Lung (tissue), 12 donors: ENCODE results near the gene CACNG3. TPM values are rescaled to one million over a fixed set of nuclear protein-coding genes. Genes with fewer than 3 reads are reported as not detected.
"Not testable (repeated sequence)": the region's sequence is repeated elsewhere in the genome, so short reads cannot be mapped to it uniquely, and the experiment has no call there.

Experiments used
- ATAC-seq: fragments of 200-7000 bp; cut with Tn5 transposase; one replicate; pipeline ENCODE4 v1.9.1; 2020; ENCODE audit warnings: moderate number of reproducible peaks; ENCODE audit not compliant: insufficient read depth, low FRiP score
- DNase-seq, 3 donors: peaks; one replicate each; pipeline ENCODE4 v3.0.0-alpha.2; 2013 to 2017
- H3K27ac ChIP-seq, 2 donors: one replicate each; pipeline ENCODE4 v1.5.1; 2013; ENCODE audit warnings: mild to moderate bottlenecking in 2 of 2, moderate library complexity in 2 of 2, control low read depth in 1 of 2, inconsistent platforms in 1 of 2, low read depth in 1 of 2, low read length in 1 of 2
- H3K27me3 ChIP-seq, 3 donors: one replicate each; pipeline ENCODE4 v1.5.1; 2013; ENCODE audit warnings: low read length in 2 of 3; ENCODE audit not compliant: control insufficient read depth in 3 of 3, insufficient read depth in 3 of 3
- H3K36me3 ChIP-seq, 4 donors: one replicate each; pipeline ENCODE4 v1.5.1; 2013; ENCODE audit warnings: low read length in 4 of 4, mild to moderate bottlenecking in 1 of 4, moderate library complexity in 1 of 4; ENCODE audit not compliant: control insufficient read depth in 4 of 4, insufficient read depth in 4 of 4
- H3K4me1 ChIP-seq, 5 donors: one replicate each; pipeline ENCODE4 v1.5.1; 2013; ENCODE audit warnings: low read length in 5 of 5, mild to moderate bottlenecking in 2 of 5, moderate library complexity in 1 of 5; ENCODE audit not compliant: control insufficient read depth in 5 of 5, insufficient read depth in 5 of 5
- H3K4me3 ChIP-seq: one replicate; pipeline ENCODE4 v1.5.1; 2013; ENCODE audit warnings: mild to moderate bottlenecking, control low read depth, moderate library complexity
- H3K9ac ChIP-seq, 2 donors: one replicate each; pipeline ENCODE4 v1.5.1; 2013; ENCODE audit warnings: low read length in 2 of 2, control low read depth in 1 of 2; ENCODE audit not compliant: insufficient read depth in 1 of 2
- H3K9me3 ChIP-seq, 4 donors: one replicate each; pipeline ENCODE4 v1.5.1; 2013; ENCODE audit warnings: low read length in 3 of 4, mild to moderate bottlenecking in 1 of 4, moderate library complexity in 1 of 4; ENCODE audit not compliant: control insufficient read depth in 4 of 4, insufficient read depth in 3 of 4
- CTCF ChIP-seq: IDR thresholded peaks from 2 replicates; pipeline ENCODE4 v1.5.1; 2012; ENCODE audit warnings: mild to moderate bottlenecking; ENCODE audit errors: control extremely low read depth, extremely low read depth
- WGBS, 2 donors: extraction: QIAGEN DNeasy Blood & Tissue Kit; methylation state at CpG; one replicate each; pipeline ENCODE4 v1.1.7; 2013; 5-methylcytosine and 5-hydroxymethylcytosine counted together
- polyA plus RNA-seq, 2 donors: library from polyadenylated mRNA; stranded (reverse); fragments of 200-250 nt; gene quantifications; one replicate each; pipeline ENCODE4 v1.2.1, GENCODE V29; 2013
- total RNA-seq, 2 donors: library from RNA; depleted of rRNA in 1 of 2; stranded (reverse); fragments of >200 nt in 1 of 2; gene quantifications; one replicate each; pipeline ENCODE4 v1.2.1, GENCODE V29; 2014 to 2021
- donor health status: control.
- donor health status: control.
- donor health status: Bipolar disorder and iron deficiency.
- donor health status: healthy.
- donor health status: DM: yes; HTN: yes; CAD: no.

Gene CACNG3
- total and polyA plus RNA-seq, 4 donors, result not detected

- no peaks in the 10 kb centered on the region for H3K36me3 ChIP-seq
- H3K9me3 ChIP-seq, result peaks cover 0 to 3% (median 0%) of the 10 kb centered on the region in 4 donors
- H3K4me1 ChIP-seq, result no peaks in the 10 kb centered on the region
- DNase-seq (no peak), ATAC-seq (no peak)
- H3K27me3 ChIP-seq, result peaks cover 0 to 3% (median 0%) of the 10 kb centered on the region in 3 donors
- 71 to 75% methylated on average over 5 of the region's 5 CpGs for WGBS, 2 donors
- no peak overlapping the region for H3K27ac ChIP-seq
- TF ChIP-seq CTCF, result no peak
- H3K4me3 ChIP-seq, result no peak overlapping the region
- H3K9ac ChIP-seq, result no peak overlapping the region
Observed at GRCh38 chr16:24298548-24299167, 42.5 kb downstream of the CACNG3 start.

GRCh38 chr16:24300750-24301149 is 44.6 kb downstream of the CACNG3 start:
- not testable (repeated sequence) for H3K4me3 ChIP-seq, ATAC-seq, H3K27ac ChIP-seq, H3K27me3 ChIP-seq, H3K36me3 ChIP-seq, H3K9ac ChIP-seq, DNase-seq, H3K9me3 ChIP-seq, H3K4me1 ChIP-seq
- 87 to 94% methylated on average over 6 of the region's 6 CpGs for WGBS, 2 donors

- H3K27me3 ChIP-seq, result no peaks in the 10 kb centered on the region
- no peak overlapping the region for H3K9ac ChIP-seq
- WGBS, 2 donors, result 76 to 89% methylated on average over 8 of the region's 8 CpGs
Observed at GRCh38 chr16:24302636-24303035, 46.5 kb downstream of the CACNG3 start.

GRCh38 chr16:24308200-24308599 is 52.1 kb downstream of the CACNG3 start:
- 80 to 82% methylated on average over 5 of the region's 5 CpGs for WGBS, 2 donors
- Histone ChIP-seq H3K36me3 (no peaks in the 10 kb centered on the region), H3K9me3 (peaks cover 0 to 2% (median 0%) of the 10 kb centered on the region in 4 donors), H3K9ac (no peak overlapping the region), H3K4me1 (no peaks in the 10 kb centered on the region), H3K4me3 (no peak overlapping the region), H3K27me3 (no peaks in the 10 kb centered on the region), H3K27ac (no peak overlapping the region)
- ATAC-seq, result no peak
- DNase-seq, result no peak
- TF ChIP-seq CTCF, result no peak

More at GRCh38 chr16:24302636-24303035, 46.5 kb downstream of the CACNG3 start:
- H3K4me1 ChIP-seq, result no peaks in the 10 kb centered on the region
- ATAC-seq (no peak), DNase-seq (no peak)
- H3K9me3 ChIP-seq, result no peaks in the 10 kb centered on the region
- H3K27ac ChIP-seq, result no peak overlapping the region
- no peaks in the 10 kb centered on the region for H3K36me3 ChIP-seq
- no peak overlapping the region for H3K4me3 ChIP-seq
- TF ChIP-seq CTCF, result no peak
